Fibroblast of pulmonary artery (primary cell): ENCODE measurements around the gene MUS81.

ENCODE experiments used
- DNase-seq: peaks from one replicate; pipeline ENCODE4 v3.0.0-alpha.2; 2010; ENCODE audit warnings: low read depth
- H3K4me3 ChIP-seq: replicated peaks from 2 replicates; pipeline ENCODE4 v1.5.1; 2011; ENCODE audit warnings: low read depth, mild to moderate bottlenecking, control low read depth, low read length, moderate library complexity
- TF ChIP-seq, protein P1 (sequence below): IDR thresholded peaks from 2 replicates; pipeline ENCODE4 v1.5.1; 2011; ENCODE audit warnings: mild to moderate bottlenecking, control low read depth, low read length, inconsistent platforms; ENCODE audit errors: missing control alignments

The MUS81 gene

DNA sequence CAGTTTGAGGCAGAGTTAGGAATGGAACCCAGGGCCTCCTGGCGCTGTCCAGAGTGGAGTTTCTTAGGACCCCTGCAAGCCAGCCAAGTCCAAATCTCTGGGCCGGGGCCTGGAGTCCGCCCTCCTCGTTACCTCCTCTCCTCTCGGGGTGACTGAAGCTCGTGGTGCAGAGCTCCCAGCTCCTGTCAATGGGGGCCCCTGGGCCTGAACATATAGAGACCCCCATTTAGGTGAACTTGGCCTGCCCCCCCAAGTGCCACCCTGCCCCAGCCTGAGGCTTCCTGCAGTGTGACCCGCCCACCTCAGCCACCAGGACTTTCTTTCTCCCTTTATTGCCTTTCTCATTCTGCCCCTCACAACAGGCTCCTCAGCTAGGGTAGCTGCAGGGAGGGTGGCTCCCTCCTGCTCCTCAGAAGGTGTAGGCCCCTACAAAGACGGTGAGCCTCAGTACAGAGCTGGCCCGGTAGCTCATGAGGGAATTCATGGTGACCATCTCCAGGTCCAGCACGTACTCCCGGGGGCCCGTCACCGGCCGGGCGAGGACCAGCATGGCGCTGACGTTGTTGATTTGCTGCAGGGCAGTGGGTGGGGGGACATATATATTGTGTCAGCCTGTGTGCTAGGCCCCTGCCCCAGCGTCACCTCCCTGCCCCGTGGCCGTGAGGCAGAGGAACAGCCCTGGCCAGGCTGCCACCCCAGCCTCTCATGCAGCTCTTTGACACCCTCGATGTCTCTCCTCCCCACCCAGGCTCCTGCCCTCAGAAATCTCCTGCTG, 6.5 kb downstream of the MUS81 start:
- TF ChIP-seq, protein P1, sequence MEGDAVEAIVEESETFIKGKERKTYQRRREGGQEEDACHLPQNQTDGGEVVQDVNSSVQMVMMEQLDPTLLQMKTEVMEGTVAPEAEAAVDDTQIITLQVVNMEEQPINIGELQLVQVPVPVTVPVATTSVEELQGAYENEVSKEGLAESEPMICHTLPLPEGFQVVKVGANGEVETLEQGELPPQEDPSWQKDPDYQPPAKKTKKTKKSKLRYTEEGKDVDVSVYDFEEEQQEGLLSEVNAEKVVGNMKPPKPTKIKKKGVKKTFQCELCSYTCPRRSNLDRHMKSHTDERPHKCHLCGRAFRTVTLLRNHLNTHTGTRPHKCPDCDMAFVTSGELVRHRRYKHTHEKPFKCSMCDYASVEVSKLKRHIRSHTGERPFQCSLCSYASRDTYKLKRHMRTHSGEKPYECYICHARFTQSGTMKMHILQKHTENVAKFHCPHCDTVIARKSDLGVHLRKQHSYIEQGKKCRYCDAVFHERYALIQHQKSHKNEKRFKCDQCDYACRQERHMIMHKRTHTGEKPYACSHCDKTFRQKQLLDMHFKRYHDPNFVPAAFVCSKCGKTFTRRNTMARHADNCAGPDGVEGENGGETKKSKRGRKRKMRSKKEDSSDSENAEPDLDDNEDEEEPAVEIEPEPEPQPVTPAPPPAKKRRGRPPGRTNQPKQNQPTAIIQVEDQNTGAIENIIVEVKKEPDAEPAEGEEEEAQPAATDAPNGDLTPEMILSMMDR = no peak
- no peak for DNase-seq

DNA sequence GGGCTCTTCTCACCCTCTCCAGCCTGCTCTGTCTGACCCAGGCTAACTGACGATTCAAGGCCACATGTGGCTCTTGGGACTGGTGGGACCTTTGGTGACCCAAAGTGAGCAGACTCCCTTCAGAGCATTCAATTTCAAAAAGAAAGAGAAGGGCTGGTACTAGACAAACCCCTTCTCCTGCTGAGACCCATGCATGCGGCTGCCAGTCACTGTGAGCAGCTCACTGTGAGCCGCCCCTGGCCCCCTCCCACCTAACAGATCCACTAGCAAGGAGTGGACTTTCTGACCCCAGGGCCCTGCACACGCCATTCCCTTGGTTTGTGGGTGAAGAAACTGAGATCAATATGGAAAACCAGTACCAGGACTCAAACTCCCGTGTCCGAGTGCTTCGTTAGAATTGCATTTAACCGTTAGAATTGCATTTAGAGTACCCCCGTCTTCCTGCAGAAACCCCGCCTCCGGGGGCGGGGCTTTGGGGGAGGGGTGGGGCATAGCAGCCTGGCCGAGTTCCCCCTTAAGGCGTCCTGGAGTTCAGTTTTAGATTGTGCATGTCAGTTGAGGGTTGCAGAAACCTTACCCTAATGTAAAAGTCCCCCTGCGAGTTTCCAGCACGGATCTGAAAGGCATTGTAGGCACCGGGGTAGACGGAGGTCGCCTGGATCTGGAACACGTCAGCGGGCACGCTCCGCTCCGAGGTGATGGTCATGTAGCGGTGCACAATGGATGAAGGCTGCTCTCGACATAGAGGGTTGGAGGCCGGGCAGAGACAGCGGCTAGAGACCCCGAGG, 7.2 kb downstream of the MUS81 start:
- no peak overlapping the region for H3K4me3 ChIP-seq
- TF ChIP-seq, protein P1 = no peak
- DNase-seq = no peak

More for the DNA sequence above, 6.5 kb downstream of the MUS81 start:
- H3K4me3 ChIP-seq = no peak overlapping the region

DNA sequence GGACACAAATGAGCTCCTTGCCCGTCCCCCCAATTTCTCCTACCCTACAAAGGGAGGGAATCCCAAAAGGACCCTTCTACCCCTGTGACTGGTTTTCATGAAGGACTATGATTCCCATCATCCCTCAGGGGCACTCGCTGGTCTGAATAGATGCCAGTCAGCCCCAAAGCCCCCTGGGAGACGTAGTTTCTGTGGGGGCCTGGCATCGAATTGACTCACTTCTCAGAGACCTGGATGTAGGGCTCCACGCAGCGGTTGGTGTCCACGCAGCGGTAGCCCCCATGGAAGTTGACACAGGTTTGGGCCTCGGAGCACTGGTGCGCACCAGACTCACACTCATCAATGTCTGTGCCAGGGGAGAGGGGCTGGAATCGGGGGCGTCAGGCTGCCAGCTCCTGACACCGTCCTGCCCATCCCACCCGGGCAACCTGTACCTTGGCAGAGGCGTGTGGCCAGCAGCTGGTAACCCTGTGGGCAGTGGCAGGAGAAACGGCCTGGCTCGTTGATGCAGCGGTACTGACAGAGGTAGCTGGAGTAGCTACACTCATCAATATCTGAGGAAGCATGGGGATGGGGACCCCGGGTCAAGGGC, 7.9 kb downstream of the MUS81 start:
- no peak overlapping the region for H3K4me3 ChIP-seq
- TF ChIP-seq, protein P1 = no peak
- no peak for DNase-seq

DNA sequence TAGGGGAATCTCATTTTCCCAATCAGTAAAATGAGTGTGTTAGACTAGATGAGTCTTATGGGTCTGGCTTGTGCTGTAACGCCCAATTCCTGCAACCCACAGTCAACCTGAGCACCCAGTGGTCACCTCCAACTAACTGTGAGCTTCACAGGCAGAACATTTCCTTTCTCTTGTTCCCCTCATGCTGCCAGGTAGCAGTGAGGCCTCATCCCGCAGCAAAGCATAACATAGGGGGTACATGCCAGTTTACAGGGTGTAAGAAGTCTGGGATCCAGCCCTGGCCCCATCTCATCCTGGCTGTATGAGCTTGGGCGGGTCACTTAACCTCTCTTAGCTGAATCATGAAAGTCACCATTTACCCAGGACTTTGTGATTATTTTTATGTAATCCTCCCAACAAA, 8.7 kb downstream of the MUS81 start:
- DNase-seq = no peak
- TF ChIP-seq, protein P1 = no peak
- H3K4me3 ChIP-seq = no peak overlapping the region

DNA sequence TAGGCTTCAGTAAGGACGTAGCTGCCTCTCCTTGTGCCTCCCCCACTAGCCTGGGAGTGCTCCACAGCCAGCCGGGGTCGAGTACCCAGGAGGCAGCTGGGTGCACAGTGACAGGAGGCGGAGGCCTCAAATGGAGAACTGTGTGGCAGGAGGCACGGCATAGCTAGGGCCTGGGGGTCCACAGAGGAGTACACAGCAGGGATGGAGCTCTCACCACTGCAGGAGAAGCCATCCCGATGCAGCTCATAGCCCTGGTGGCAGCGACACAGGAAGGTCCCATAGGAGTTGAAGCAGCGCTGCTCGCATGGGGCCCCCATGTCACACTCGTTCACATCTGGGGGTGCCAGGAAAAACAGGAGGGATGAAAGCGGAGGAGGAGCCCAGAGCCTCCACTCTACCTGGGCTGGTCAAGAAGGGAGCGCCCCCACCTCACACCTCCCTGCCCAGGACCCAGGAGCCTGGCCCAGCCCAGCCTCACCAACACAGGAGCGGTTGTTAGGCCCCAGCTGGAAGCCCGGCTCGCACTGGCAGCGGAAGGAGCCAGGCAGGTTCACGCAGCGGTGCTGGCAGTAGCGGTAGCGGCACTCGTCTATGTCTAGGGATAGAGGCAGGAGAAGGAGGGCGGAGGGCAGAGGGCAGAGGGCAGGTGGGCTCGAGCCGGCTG, 9.5 kb downstream of the MUS81 start:
- no peak overlapping the region for H3K4me3 ChIP-seq
- TF ChIP-seq, protein P1 = no peak
- no peak for DNase-seq

DNA sequence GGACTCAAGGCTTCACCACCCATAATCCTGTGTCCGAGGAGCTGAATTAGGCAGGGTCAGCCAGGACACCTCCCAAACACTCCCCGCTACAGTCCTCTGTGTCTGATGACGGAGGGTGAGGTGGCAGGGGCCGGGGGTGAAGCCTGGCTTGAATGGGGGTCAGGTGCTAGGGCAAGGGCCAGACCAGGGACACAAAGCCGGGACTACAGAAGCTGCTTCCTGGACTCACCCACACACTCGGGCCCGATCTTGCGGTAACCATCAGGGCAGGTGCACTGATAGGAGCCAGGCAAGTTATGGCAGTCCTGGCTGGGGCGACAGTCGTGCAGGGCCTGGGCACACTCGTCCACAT, 10.1 kb downstream of the MUS81 start:
- no peak overlapping the region for H3K4me3 ChIP-seq
- TF ChIP-seq, protein P1 = no peak
- DNase-seq = no peak
